ENCODE data around the gene ZBTB34. TPM values are rescaled to one million over a fixed set of nuclear protein-coding genes. Genes with fewer than 3 reads are reported as not detected.

ZBTB34 gene
- total RNA-seq, 1 experiment from 2014 or later = 1.6 TPM

DNA sequence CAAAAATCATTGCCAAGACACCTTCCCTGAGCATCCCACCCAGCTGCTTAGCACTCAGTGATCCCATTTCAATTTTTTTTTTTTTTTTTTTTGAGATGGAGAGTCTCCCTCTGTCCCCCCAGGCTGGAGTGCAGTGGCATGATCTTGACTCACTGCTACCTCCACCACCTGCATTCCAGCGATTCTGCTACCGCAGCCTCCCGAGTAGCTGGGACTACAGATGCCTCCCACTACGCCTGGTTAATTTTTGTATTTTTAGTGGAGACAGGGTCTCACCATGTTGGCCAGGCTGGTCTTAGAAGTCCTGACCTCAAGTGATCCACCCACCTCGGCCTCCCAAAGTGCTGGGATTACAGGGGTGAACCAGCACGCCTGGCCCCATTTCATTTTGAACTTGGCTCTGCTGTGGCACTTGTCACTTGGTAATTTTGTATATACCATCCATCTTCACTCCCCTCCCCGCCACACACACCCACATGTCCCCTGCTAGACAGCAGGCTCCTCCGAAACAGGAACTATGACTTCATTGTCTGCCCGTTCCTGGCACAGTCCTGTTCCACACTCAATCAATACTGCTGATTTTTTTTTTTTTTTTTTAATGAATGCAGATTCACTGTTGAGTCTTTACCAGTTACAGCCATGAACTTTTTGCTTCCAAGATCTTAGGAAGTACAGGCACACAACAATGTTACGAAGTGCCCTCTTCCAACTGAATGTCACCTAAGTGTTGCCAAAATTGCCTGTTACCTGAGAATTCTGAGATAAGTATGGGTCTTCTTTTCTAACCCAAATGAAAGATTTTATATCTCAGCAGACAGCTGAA lies 17.3 kb upstream of the ZBTB34 start:
- H3K36me3 ChIP-seq (ENCODE audit: low read depth, low read length) = no peaks in the 10 kb centered on the region
- peaks cover 9% of the 10 kb centered on the region for H3K4me1 ChIP-seq (ENCODE audit: insufficient read depth, low read length)
- 0 out of 2 replicates have a peak overlapping the region, but pooled peaks have one; percentile 28 for H3K27ac ChIP-seq (ENCODE audit: low read length)
- H3K27me3 ChIP-seq (ENCODE audit: low read length) = no peaks in the 10 kb centered on the region
- ChIA-PET POLR2A (ENCODE audit: unreplicated experiment) (interaction anchor here (0.6 kb wide), 1 partner anchor 13 kb away, joined by 12 read pairs; no protein-coding TSS in a partner anchor), CTCF (no interaction called here)
- TF ChIP-seq EZH2phosphoT487 (IDR thresholded peaks at IDR 0.05; ENCODE audit: borderline replicate concordance, low read length) = no peak
- TF ChIP-seq EZH2 (IDR thresholded peaks at IDR 0.05; ENCODE audit: low read length, unreplicated experiment) = no peak
- TF ChIP-seq, protein P1, sequence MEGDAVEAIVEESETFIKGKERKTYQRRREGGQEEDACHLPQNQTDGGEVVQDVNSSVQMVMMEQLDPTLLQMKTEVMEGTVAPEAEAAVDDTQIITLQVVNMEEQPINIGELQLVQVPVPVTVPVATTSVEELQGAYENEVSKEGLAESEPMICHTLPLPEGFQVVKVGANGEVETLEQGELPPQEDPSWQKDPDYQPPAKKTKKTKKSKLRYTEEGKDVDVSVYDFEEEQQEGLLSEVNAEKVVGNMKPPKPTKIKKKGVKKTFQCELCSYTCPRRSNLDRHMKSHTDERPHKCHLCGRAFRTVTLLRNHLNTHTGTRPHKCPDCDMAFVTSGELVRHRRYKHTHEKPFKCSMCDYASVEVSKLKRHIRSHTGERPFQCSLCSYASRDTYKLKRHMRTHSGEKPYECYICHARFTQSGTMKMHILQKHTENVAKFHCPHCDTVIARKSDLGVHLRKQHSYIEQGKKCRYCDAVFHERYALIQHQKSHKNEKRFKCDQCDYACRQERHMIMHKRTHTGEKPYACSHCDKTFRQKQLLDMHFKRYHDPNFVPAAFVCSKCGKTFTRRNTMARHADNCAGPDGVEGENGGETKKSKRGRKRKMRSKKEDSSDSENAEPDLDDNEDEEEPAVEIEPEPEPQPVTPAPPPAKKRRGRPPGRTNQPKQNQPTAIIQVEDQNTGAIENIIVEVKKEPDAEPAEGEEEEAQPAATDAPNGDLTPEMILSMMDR (conservative IDR thresholded peaks at IDR 0.05; ENCODE audit: low read depth, low read length) = no peak
- no peaks in the 10 kb centered on the region for H3F3A ChIP-seq (ENCODE audit: low read length, unreplicated experiment)
- H3K79me2 ChIP-seq (ENCODE audit: low read length) = no peaks in the 10 kb centered on the region
- H3K9ac ChIP-seq (ENCODE audit: low read length) = no peak overlapping the region
- DNase-seq (no peak), ATAC-seq (no peak)
- 0 out of 2 replicates have a peak overlapping the region, but pooled peaks have one; percentile 4 for H3K4me3 ChIP-seq (ENCODE audit: low read length)
- intact Hi-C loops (cut with micrococcal nuclease) = no loop called here
- no TSS peak for BruUV-seq (replicated peaks)
- no peak overlapping the region for H2AFZ ChIP-seq (ENCODE audit: low read length)
- peak overlapping the region; percentile 46 for H3K4me2 ChIP-seq (ENCODE audit: low read length)
- no peaks in the 10 kb centered on the region for H4K20me1 ChIP-seq (ENCODE audit: low read length)
- no peaks in the 10 kb centered on the region for H3K9me3 ChIP-seq (ENCODE audit: low read length)
- H3K9me2 ChIP-seq (replicated peaks; ENCODE audit: low read length) = no peaks in the 10 kb centered on the region

DNA sequence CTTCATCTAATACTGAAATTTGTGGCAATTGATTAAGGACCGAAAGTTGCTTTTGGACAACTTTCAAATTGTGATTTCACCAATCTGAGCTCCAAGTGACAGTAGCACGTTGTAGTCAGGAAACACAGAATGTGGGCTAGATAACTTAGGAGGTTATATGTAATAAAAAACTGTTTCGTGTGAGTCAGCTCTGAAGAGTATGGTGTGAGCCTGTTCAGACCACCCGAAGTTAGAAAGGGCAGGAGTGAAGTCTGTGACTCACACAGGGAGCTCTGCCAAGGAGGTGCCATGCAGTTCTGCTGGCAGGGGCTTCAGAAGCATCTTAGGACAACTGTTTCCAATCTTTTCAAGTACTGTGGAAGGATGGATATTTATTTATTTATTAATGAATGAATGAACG lies 16.4 kb upstream of the ZBTB34 start:
- intact Hi-C loops (cut with micrococcal nuclease) = no loop called here
- Histone ChIP-seq H3K27ac (ENCODE audit: low read length) (peak overlapping the region; percentile 28; the same call in 1 of the 2 replicates), H2AFZ (ENCODE audit: low read length) (no peak overlapping the region), H3K4me1 (ENCODE audit: insufficient read depth, low read length) (peaks cover 9% of the 10 kb centered on the region), H3K79me2 (ENCODE audit: low read length) (no peaks in the 10 kb centered on the region), H3K9me3 (ENCODE audit: low read length) (no peaks in the 10 kb centered on the region), H3K4me2 (ENCODE audit: low read length) (peak overlapping the region; percentile 46), H3K36me3 (ENCODE audit: low read depth, low read length) (no peaks in the 10 kb centered on the region), H4K20me1 (ENCODE audit: low read length) (no peaks in the 10 kb centered on the region), H3K9me2 (replicated peaks; ENCODE audit: low read length) (no peaks in the 10 kb centered on the region), H3K9ac (ENCODE audit: low read length) (no peak overlapping the region), H3F3A (ENCODE audit: low read length, unreplicated experiment) (no peaks in the 10 kb centered on the region), H3K4me3 (ENCODE audit: low read length) (0 out of 2 replicates have a peak overlapping the region, but pooled peaks have one; percentile 4), H3K27me3 (ENCODE audit: low read length) (no peaks in the 10 kb centered on the region)
- TF ChIP-seq, protein P1 (conservative IDR thresholded peaks at IDR 0.05; ENCODE audit: low read depth, low read length) = no peak
- ChIA-PET CTCF (interaction anchor here (0.6 kb wide), 1 partner anchor 84 kb away, joined by 4 read pairs; no protein-coding TSS in a partner anchor), POLR2A (ENCODE audit: unreplicated experiment) (no interaction called here)
- peak; percentile 96 for ATAC-seq
- peak; percentile 82 for DNase-seq
- no TSS peak for BruUV-seq (replicated peaks)

DNA sequence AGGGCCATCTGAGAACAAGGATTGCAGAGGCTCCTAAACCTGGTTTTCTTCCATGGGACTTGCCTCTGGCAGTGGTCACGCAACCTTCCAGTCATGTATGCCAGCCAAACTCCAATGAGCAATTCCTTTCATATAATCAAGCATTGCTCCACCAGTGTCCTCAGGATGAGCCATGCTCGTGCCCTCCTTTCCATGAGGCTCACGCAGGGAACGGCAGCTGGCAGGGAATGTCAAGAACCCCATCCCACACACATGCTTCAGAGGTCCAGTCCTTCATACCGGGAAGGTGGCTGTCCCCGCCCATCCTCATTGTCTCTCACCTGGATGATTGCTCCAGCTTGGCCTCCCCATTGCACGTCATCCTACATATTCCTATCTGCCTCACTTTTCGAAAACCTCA lies 13.4 kb upstream of the ZBTB34 start:
- no peak overlapping the region for H3K9ac ChIP-seq (ENCODE audit: low read length)
- H3K27ac ChIP-seq (ENCODE audit: low read length) = no peak overlapping the region
- H2AFZ ChIP-seq (ENCODE audit: low read length) = no peak overlapping the region
- H3K79me2 ChIP-seq (ENCODE audit: low read length) = no peaks in the 10 kb centered on the region
- H3K9me3 ChIP-seq (ENCODE audit: low read length) = no peaks in the 10 kb centered on the region
- BruUV-seq (replicated peaks) = no TSS peak
- H3K9me2 ChIP-seq (replicated peaks; ENCODE audit: low read length) = no peaks in the 10 kb centered on the region
- POLR2A ChIA-PET (ENCODE audit: unreplicated experiment) = no interaction called here
- H3K4me2 ChIP-seq (ENCODE audit: low read length) = no peak overlapping the region
- CTCF ChIA-PET = no interaction called here
- ATAC-seq = no peak
- H3K27me3 ChIP-seq (ENCODE audit: low read length) = no peaks in the 10 kb centered on the region
- no peak overlapping the region for H3K4me3 ChIP-seq (ENCODE audit: low read length)
- intact Hi-C loops (cut with micrococcal nuclease) = no loop called here
- no peaks in the 10 kb centered on the region for H4K20me1 ChIP-seq (ENCODE audit: low read length)
- peaks cover 9% of the 10 kb centered on the region for H3K4me1 ChIP-seq (ENCODE audit: insufficient read depth, low read length)
- H3K36me3 ChIP-seq (ENCODE audit: low read depth, low read length) = no peaks in the 10 kb centered on the region
- no peak for DNase-seq
- no peak for TF ChIP-seq EZH2phosphoT487 (IDR thresholded peaks at IDR 0.05; ENCODE audit: borderline replicate concordance, low read length)
- no peak for TF ChIP-seq EZH2 (IDR thresholded peaks at IDR 0.05; ENCODE audit: low read length, unreplicated experiment)
- TF ChIP-seq, protein P1 (conservative IDR thresholded peaks at IDR 0.05; ENCODE audit: low read depth, low read length) = no peak
- H3F3A ChIP-seq (ENCODE audit: low read length, unreplicated experiment) = no peaks in the 10 kb centered on the region

Measured in PC-3 (cell line).